GM12878 (cell line): ENCODE results near the gene PHETA2. TPM values are rescaled to one million over a fixed set of nuclear protein-coding genes. Genes with fewer than 3 reads are reported as not detected.
A peak's percentile ranks its signal among the peaks of the same experiment; 100 is the strongest.

Experiments used
- ATAC-seq: fragments of 200-7000 bp; cut with Tn5 transposase; 3 replicates; pipeline ENCODE4 v1.9.1; 2020; ENCODE audit warnings: mild to moderate bottlenecking, moderate library complexity
- BruUV-seq: library from RNA; stranded (reverse); fragments of 400-500 nt; replicated peaks from 2 replicates; lab custom pipeline; 2021; lab: Mats Ljungman, UMichigan
- CTCF ChIA-PET: fragments of 300-600 bp; sonication (Branson Sonifier 250); formaldehyde crosslinking; extraction: SDS; loops from one replicate; lab custom pipeline; 2021; ENCODE audit warnings: inconsistent platforms; lab: Yijun Ruan, JAX
- POLR2A ChIA-PET: fragments of 350-600 bp; formaldehyde crosslinking; extraction: SDS; loops from one replicate; lab custom pipeline; 2021; ENCODE audit warnings: inconsistent platforms; lab: Charles Lee
- RAD21 ChIA-PET: fragments of 300-600 bp; sonication (Branson Sonifier 250); formaldehyde crosslinking; loops from one replicate; lab custom pipeline; 2023; ENCODE audit warnings: antibody characterized with exemption; ENCODE audit not compliant: unreplicated experiment; lab: Charles Lee
- SMC1A ChIA-PET: fragments of 300-600 bp; sonication (Branson Sonifier 250); formaldehyde crosslinking; loops from one replicate; lab custom pipeline; 2023; ENCODE audit not compliant: unreplicated experiment, uncharacterized antibody; lab: Charles Lee
- DNase-seq: peaks from one replicate; pipeline ENCODE4 v3.0.0-alpha.2; 2011; ENCODE audit warnings: low read depth, low spot score
- FAIRE-seq: peaks from 3 replicates; lab custom pipeline; 2011; peaks lifted over from hg19 to GRCh38; lab: Jason Lieb, UNC
- H2AFZ ChIP-seq: 2 replicates; pipeline ENCODE4 v1.6.0; 2011; ENCODE audit warnings: low read depth, low read length, control low read depth; ENCODE audit not compliant: control insufficient read depth
- H3K27ac ChIP-seq: 2 replicates; pipeline ENCODE4 v1.5.1; 2011; ENCODE audit warnings: control low read depth; ENCODE audit not compliant: control insufficient read depth, insufficient read depth
- H3K27me3 ChIP-seq, 2 experiments: replicated peaks in 1 of 2; 2 replicates each; pipeline versions ENCODE4 v1.6.0 to v1.6.1; 2011; ENCODE audit warnings: low read length in 1 of 2; ENCODE audit not compliant: control insufficient read depth in 2 of 2, insufficient read depth in 2 of 2
- H3K36me3 ChIP-seq, 2 experiments: 2 replicates each; pipeline ENCODE4 v1.5.1; 2011; ENCODE audit warnings: low read length in 1 of 2; ENCODE audit not compliant: control insufficient read depth in 2 of 2, insufficient read depth in 2 of 2
- H3K4me1 ChIP-seq: 2 replicates; pipeline ENCODE4 v1.6.1; 2011; ENCODE audit warnings: mild to moderate bottlenecking, low read length, moderate library complexity, mixed read lengths; ENCODE audit not compliant: control insufficient read depth, insufficient read depth
- H3K4me2 ChIP-seq: 2 replicates; pipeline ENCODE4 v1.6.0; 2011; ENCODE audit warnings: control low read depth; ENCODE audit not compliant: control insufficient read depth, insufficient read depth
- H3K4me3 ChIP-seq: fragments of 200-600 bp; sonication (generic); 2 replicates; pipeline ENCODE4 v1.5.1; 2016
- H3K79me2 ChIP-seq: 2 replicates; pipeline ENCODE4 v1.6.0; 2011; ENCODE audit warnings: low read length; ENCODE audit not compliant: control insufficient read depth, insufficient read depth
- H3K9ac ChIP-seq: 2 replicates; pipeline ENCODE4 v1.8.0; 2011; ENCODE audit warnings: low read length, control low read depth, mixed read lengths; ENCODE audit not compliant: control insufficient read depth, insufficient read depth
- H3K9me3 ChIP-seq: replicated peaks from 3 replicates; pipeline ENCODE4 v1.5.1; 2011; ENCODE audit warnings: mild to moderate bottlenecking, low read length; ENCODE audit not compliant: control insufficient read depth, insufficient read depth
- H4K20me1 ChIP-seq: 2 replicates; pipeline ENCODE4 v1.6.0; 2011; ENCODE audit not compliant: control insufficient read depth, insufficient read depth
- BACH1 ChIP-seq: fragments of 450-650 bp; IDR thresholded peaks from 2 replicates; pipeline ENCODE4 v1.6.1; 2017; ENCODE audit warnings: mild to moderate bottlenecking, borderline replicate concordance
- CBX3 ChIP-seq: fragments of 200-600 bp; sonication (generic); IDR thresholded peaks from 2 replicates; pipeline ENCODE4 v1.6.1; 2016; ENCODE audit warnings: low read depth, borderline replicate concordance
- EP300 ChIP-seq, 2 experiments: fragments of 150-350 bp in 1 of 2; IDR thresholded peaks; 2 replicates each; pipeline ENCODE4 v1.6.1; 2011 to 2012; ENCODE audit warnings: low read depth in 2 of 2, low read length in 2 of 2, borderline replicate concordance in 1 of 2, improper control_type of control experiment in 1 of 2, inconsistent platforms in 1 of 2; ENCODE audit not compliant: control insufficient read depth in 1 of 2
- FOXM1 ChIP-seq: IDR thresholded peaks from 2 replicates; pipeline ENCODE4 v1.6.1; 2012; ENCODE audit warnings: low read depth, mild to moderate bottlenecking, inconsistent platforms, low read length, moderate library complexity
- HDAC2 ChIP-seq: fragments of 200-600 bp; sonication (generic); IDR thresholded peaks from 2 replicates; pipeline ENCODE4 v1.6.1; 2017
- JUND ChIP-seq: IDR thresholded peaks from 2 replicates; pipeline ENCODE4 v1.6.1; 2012; ENCODE audit warnings: low read depth, mild to moderate bottlenecking, low read length, improper control_type of control experiment, moderate library complexity
- KAT2A ChIP-seq: conservative IDR thresholded peaks from 2 replicates; pipeline ENCODE4 v1.6.1; 2011; ENCODE audit warnings: low read depth, low read length; ENCODE audit not compliant: control insufficient read depth
- MEF2A ChIP-seq: IDR thresholded peaks from 2 replicates; pipeline ENCODE4 v1.6.1; 2011; ENCODE audit warnings: low read depth, mild to moderate bottlenecking, low read length, moderate library complexity; ENCODE audit not compliant: insufficient read depth
- PAX5 ChIP-seq: IDR thresholded peaks from 2 replicates; pipeline ENCODE4 v1.6.1; 2011; ENCODE audit warnings: low read depth, low read length, borderline replicate concordance
- RCOR1 ChIP-seq: conservative IDR thresholded peaks from 2 replicates; pipeline ENCODE4 v1.6.1; 2012; ENCODE audit warnings: low read depth, low read length, improper control_type of control experiment
- STAT1 ChIP-seq: fragments of 450-650 bp; conservative IDR thresholded peaks from 2 replicates; pipeline ENCODE4 v1.6.1; 2014; ENCODE audit warnings: antibody characterized with exemption, mild to moderate bottlenecking
- YY1 ChIP-seq: IDR thresholded peaks from 2 replicates; pipeline ENCODE4 v1.6.1; 2011; ENCODE audit warnings: low read depth, mild to moderate bottlenecking, low read length
- WGBS: methylation state at CpG from one replicate; pipeline ENCODE4 v1.1.6; 2016; ENCODE audit warnings: low lambda C conversion rate; ENCODE audit not compliant: insufficient replicate concordance, insufficient coverage; ENCODE audit errors: missing lambda C conversion rate; 5-methylcytosine and 5-hydroxymethylcytosine counted together
- in situ Hi-C: fragments of 300-500 bp; cut with MboI; formaldehyde crosslinking; loops from 9 replicates; pipeline ENCODE4 v1.14.3; 2018; ENCODE audit warnings: mixed read lengths
- intact Hi-C: fragments of 100-400 bp; cut with micrococcal nuclease; formaldehyde crosslinking; loops from one replicate; pipeline ENCODE4 v1.14.2; 2022; ENCODE audit not compliant: unreplicated experiment
- polyA plus RNA-seq, 11 experiments: library from polyadenylated mRNA; depleted of rRNA in 4 of 11; unstranded in 6 of 11; stranded (reverse) in 5 of 11; fragments of >200 nt; fragmentation: Nextera tagmentation in 4 of 11; fragmentation: Illumina TruSeq in 1 of 11; extraction: Ambion mirVana in 4 of 11; extraction: Trizol in 1 of 11; gene quantifications; 1 replicate in 1 of 11; 2 replicates in 10 of 11; pipeline versions ENCODE4 v1.2.1 to v1.2.3, GENCODE V29; 2011 to 2016; ENCODE audit warnings: inconsistent platforms in 2 of 11, missing spikeins in 2 of 11, low read depth in 1 of 11
- total RNA-seq, 4 experiments: library from RNA; depleted of rRNA in 3 of 4; stranded (reverse); fragments of >200 nt in 3 of 4; fragmentation: Illumina TruSeq in 1 of 4; extraction: Trizol in 1 of 4; gene quantifications; 2 replicates each; pipeline versions ENCODE4 v1.2.1 to v1.2.3, GENCODE V29; 2013 to 2021
- TF ChIP-seq, protein P1 (sequence below): IDR thresholded peaks from 2 replicates; pipeline ENCODE4 v1.6.1; 2011; ENCODE audit warnings: borderline replicate concordance, low read depth, mild to moderate bottlenecking, moderate library complexity, mixed read lengths, low read length; ENCODE audit not compliant: insufficient read depth; ENCODE audit errors: extremely low read length

The PHETA2 gene
- total and polyA plus RNA-seq, 10 of the 15 experiments (the other 5 are each of a cell fraction or from before 2014, with no cell fraction given) = 0.03 to 3.2 (median 1.7) TPM

DNA sequence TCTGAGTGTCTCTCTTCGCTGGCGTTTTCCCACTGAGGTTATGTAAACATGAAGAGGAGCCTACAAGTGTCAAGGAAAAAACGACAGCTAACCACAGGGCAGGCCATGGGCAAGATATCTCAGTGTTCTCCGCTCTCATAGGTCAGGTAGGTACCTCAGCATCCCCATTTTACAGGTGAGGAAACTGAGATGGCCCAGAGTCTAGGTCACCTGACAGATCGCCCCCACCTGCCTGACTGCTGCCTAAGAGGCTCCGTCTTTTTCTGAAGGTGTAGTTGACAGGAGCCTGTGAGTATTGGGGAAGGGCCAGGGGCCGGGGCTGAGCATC is 17.4 kb downstream of the PHETA2 start:
- no peak for ATAC-seq
- peaks cover 23% of the 10 kb centered on the region for H3K79me2 ChIP-seq
- ChIA-PET POLR2A (interaction anchor here (0.8 to 4.6 kb wide), 14 partner anchors 12 to 523 kb away, joined by 3 to 47 read pairs (median 3); partner anchors contain the start of genes NAGA, POLDIP3 and SMDT1), SMC1A (interaction anchor here (1.0 to 4.3 kb wide), 19 partner anchors 9 to 382 kb away, joined by 3 to 29 read pairs (median 6); partner anchors contain the start of gene SMDT1), RAD21 (interaction anchor here (0.6 to 5.6 kb wide), 22 partner anchors 12 to 395 kb away, joined by 3 to 32 read pairs (median 7); partner anchors contain the start of genes CENPM, NFAM1, SMDT1 and SMIM45), CTCF (interaction anchor here (0.7 to 4.0 kb wide), 32 partner anchors 8 to 382 kb away, joined by 3 to 36 read pairs (median 4); partner anchors contain the start of genes SMDT1 and SMIM45)
- peak overlapping the region; percentile 88 for H2AFZ ChIP-seq
- H3K27ac ChIP-seq = peak overlapping the region; percentile 68
- H3K4me1 ChIP-seq = 0 out of 2 replicates have a peak, but pooled peaks cover 3% of the 10 kb centered on the region
- FAIRE-seq = no peak
- H3K9ac ChIP-seq = peak overlapping the region; percentile 79
- BruUV-seq = no TSS peak
- 0 out of 2 replicates have a peak, but pooled peaks have one; percentile 23 for TF ChIP-seq RCOR1
- TF ChIP-seq FOXM1 = no peak
- TF ChIP-seq, protein P1, sequence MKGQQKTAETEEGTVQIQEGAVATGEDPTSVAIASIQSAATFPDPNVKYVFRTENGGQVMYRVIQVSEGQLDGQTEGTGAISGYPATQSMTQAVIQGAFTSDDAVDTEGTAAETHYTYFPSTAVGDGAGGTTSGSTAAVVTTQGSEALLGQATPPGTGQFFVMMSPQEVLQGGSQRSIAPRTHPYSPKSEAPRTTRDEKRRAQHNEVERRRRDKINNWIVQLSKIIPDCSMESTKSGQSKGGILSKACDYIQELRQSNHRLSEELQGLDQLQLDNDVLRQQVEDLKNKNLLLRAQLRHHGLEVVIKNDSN = peak; percentile 11
- H3K36me3 ChIP-seq = no peaks in the 10 kb centered on the region; a peak in 1 of 4 replicates
- peak overlapping the region; percentile 96 for H3K4me2 ChIP-seq
- DNase-seq = no peak
- H3K27me3 ChIP-seq = no peaks in the 10 kb centered on the region
- peaks cover 2% of the 10 kb centered on the region; the same call in 2 of the 3 replicates for H3K9me3 ChIP-seq
- H4K20me1 ChIP-seq = no peaks in the 10 kb centered on the region
- H3K4me3 ChIP-seq = peak overlapping the region; percentile 67
- intact Hi-C loops = loop anchor here (1.0 to 10.0 kb wide), 3 partner anchors 125 to 523 kb away; partner anchors contain the start of gene POLDIP3
- in situ Hi-C loops = no loop called here
- WGBS = 7% methylated on average over 7 of the region's 7 CpGs

DNA sequence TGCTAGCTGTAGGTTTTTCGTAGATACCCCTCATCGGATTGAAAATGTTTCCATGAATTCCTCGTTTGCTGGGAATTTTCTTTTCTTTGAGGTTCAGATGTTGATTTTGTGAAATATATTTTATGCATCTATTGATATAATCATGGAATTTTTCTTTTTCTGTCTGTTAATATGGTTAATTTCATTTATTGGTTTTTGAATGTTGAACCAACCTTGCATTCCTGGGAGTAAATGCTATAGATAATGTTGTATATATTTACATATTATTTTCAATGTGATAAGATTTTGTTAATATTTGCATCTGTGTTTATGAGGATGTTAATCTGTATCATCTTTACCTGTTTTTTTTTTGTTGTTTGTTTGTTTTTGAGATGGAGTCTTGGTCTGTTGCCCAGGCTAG is 27.2 kb downstream of the PHETA2 start:
- DNase-seq (no peak), ATAC-seq (no peak), FAIRE-seq (no peak)
- intact Hi-C loops (no loop called here), in situ Hi-C loops (no loop called here)
- ChIA-PET RAD21 (no interaction called here), POLR2A (interaction anchor here (0.6 kb wide), 1 partner anchor 416 kb away, joined by 6 read pairs; no protein-coding TSS in a partner anchor), CTCF (interaction anchor here (1.2 to 1.6 kb wide), 2 partner anchors 10 to 11 kb away, joined by 4 to 5 read pairs; no protein-coding TSS in a partner anchor)
- Histone ChIP-seq H3K4me1 (no peaks in the 10 kb centered on the region), H3K9me3 (peaks cover 6% of the 10 kb centered on the region), H3K4me3 (no peak overlapping the region), H2AFZ (no peak overlapping the region), H3K27ac (no peak overlapping the region), H3K4me2 (no peak overlapping the region), H4K20me1 (no peaks in the 10 kb centered on the region), H3K36me3 (no peaks in the 10 kb centered on the region), H3K79me2 (no peaks in the 10 kb centered on the region)
- TF ChIP-seq CBX3 (no peak), JUND (no peak), PAX5 (no peak), FOXM1 (no peak), EP300 (IDR thresholded peaks at IDR 0.05; ENCODE audit: borderline replicate concordance in 1 of 2, control insufficient read depth in 1 of 2, low read depth in 2 of 2, low read length in 2 of 2) (no peak), STAT1 (no peak), HDAC2 (no peak), YY1 (no peak), KAT2A (no peak), BACH1 (no peak), MEF2A (no peak)
- TF ChIP-seq, protein P1 = no peak
- TF ChIP-seq, all 136 proteins: peak for 0
- SMC1A ChIA-PET = interaction anchor here (2.7 kb wide), 1 partner anchor 10 kb away, joined by 8 read pairs; the partner anchor contains the start of gene NDUFA6
- Histone ChIP-seq H3K27me3 (no peaks in the 10 kb centered on the region), H3K9ac (no peak overlapping the region)
- no TSS peak for BruUV-seq
- WGBS = 94% methylated on average over 3 of the region's 3 CpGs
